HFF-Myc (cell line): Measurements from ENCODE around the gene MYRFL.

Experiments used
- DNase-seq: peaks from one replicate; pipeline ENCODE4 v3.0.0-alpha.2; 2011; ENCODE audit warnings: low read depth; ENCODE audit errors: extremely low read depth
- H3K4me3 ChIP-seq: replicated peaks from 2 replicates; pipeline ENCODE4 v1.5.1; 2011; ENCODE audit warnings: low read depth, mild to moderate bottlenecking, control low read depth, low read length
- CTCF ChIP-seq: IDR thresholded peaks from 2 replicates; pipeline ENCODE4 v1.5.1; 2012; ENCODE audit warnings: mild to moderate bottlenecking, low read depth, low read length, control low read depth; ENCODE audit errors: missing control alignments

MYRFL gene

GRCh38 chr12:69833696-69834095 is 8.7 kb downstream of the MYRFL start:
- no peak for DNase-seq
- TF ChIP-seq CTCF: no peak
- no peak overlapping the region for H3K4me3 ChIP-seq

GRCh38 chr12:69834147-69834546 is 9.1 kb downstream of the MYRFL start:
- TF ChIP-seq CTCF: no peak
- H3K4me3 ChIP-seq: no peak overlapping the region

GRCh38 chr12:69834576-69834975 is 9.5 kb downstream of the MYRFL start:
- TF ChIP-seq CTCF: no peak
- H3K4me3 ChIP-seq: no peak overlapping the region
- DNase-seq: no peak

More at GRCh38 chr12:69834147-69834546, 9.1 kb downstream of the MYRFL start:
- no peak for DNase-seq

- no peak for DNase-seq
- no peak for TF ChIP-seq CTCF
- H3K4me3 ChIP-seq: no peak overlapping the region
These were observed 10.1 kb downstream of the MYRFL start for GRCh38 chr12:69835081-69835480.

GRCh38 chr12:69836015-69836414 is 11.0 kb downstream of the MYRFL start:
- TF ChIP-seq CTCF: no peak
- H3K4me3 ChIP-seq: no peak overlapping the region
- no peak for DNase-seq

GRCh38 chr12:69837191-69837590 is 12.2 kb downstream of the MYRFL start:
- no peak for TF ChIP-seq CTCF
- H3K4me3 ChIP-seq: no peak overlapping the region
- no peak for DNase-seq

GRCh38 chr12:69837657-69838415 is 12.8 kb downstream of the MYRFL start:
- DNase-seq: no peak
- TF ChIP-seq CTCF: no peak
- H3K4me3 ChIP-seq: no peak overlapping the region
